Uterus (tissue), 4 donors: Measurements from ENCODE around the gene DGKD. TPM values are rescaled to one million over a fixed set of nuclear protein-coding genes. Genes with fewer than 3 reads are reported as not detected.

ENCODE experiments used
- DNase-seq, 2 donors: peaks; one replicate each; pipeline ENCODE4 v3.0.0-alpha.2; 2019 to 2020
- H3K27ac ChIP-seq, 2 donors: fragments of 200-600 bp; sonication (generic); 1 replicate in 1 of 2; 2 replicates in 1 of 2; pipeline ENCODE4 v1.5.1; 2016 to 2018
- H3K27me3 ChIP-seq, 2 donors: fragments of 200-600 bp; sonication (generic); one replicate each; pipeline ENCODE4 v1.5.1; 2018 to 2019; ENCODE audit warnings: control low read depth in 1 of 2
- H3K36me3 ChIP-seq, 2 donors: fragments of 200-600 bp; sonication (generic); one replicate each; pipeline ENCODE4 v1.5.1; 2019; ENCODE audit warnings: control low read depth in 1 of 2
- H3K4me1 ChIP-seq, 2 donors: fragments of 200-600 bp; sonication (generic); one replicate each; pipeline ENCODE4 v1.5.1; 2018 to 2019; ENCODE audit warnings: control low read depth in 1 of 2
- H3K4me3 ChIP-seq, 2 donors: fragments of 200-600 bp; sonication (generic); 1 replicate in 1 of 2; 2 replicates in 1 of 2; pipeline ENCODE4 v1.5.1; 2018 to 2019; ENCODE audit warnings: mild to moderate bottlenecking in 1 of 2
- H3K9me3 ChIP-seq, 2 donors: fragments of 200-600 bp; sonication (generic); one replicate each; pipeline ENCODE4 v1.5.1; 2019; ENCODE audit warnings: control low read depth in 1 of 2
- CTCF ChIP-seq, 4 experiments: fragments of 200-600 bp in 2 of 4; fragments of 450-650 bp in 2 of 4; sonication (generic) in 2 of 4; IDR thresholded peaks; one replicate each; pipeline ENCODE4 v1.5.1; 2016 to 2019; ENCODE audit warnings: antibody characterized with exemption in 4 of 4, mild to moderate bottlenecking in 2 of 4, moderate library complexity in 1 of 4
- POLR2A ChIP-seq, 2 donors: fragments of 450-650 bp; IDR thresholded peaks; one replicate each; pipeline ENCODE4 v1.6.1; 2016; ENCODE audit warnings: antibody characterized with exemption in 2 of 2, mild to moderate bottlenecking in 1 of 2, moderate library complexity in 1 of 2
- intact Hi-C: fragments of 100-400 bp; cut with DNase I; formaldehyde crosslinking; loops from one replicate; pipeline ENCODE4 v1.15.1; 2023; ENCODE audit warnings: low total_unique reads
- total RNA-seq, 4 donors: library from RNA; depleted of rRNA in 3 of 4; stranded (reverse); fragments of >200 nt in 3 of 4; gene quantifications; one replicate each; pipeline versions ENCODE4 v1.1.0 to v1.2.4, GENCODE V29; 2014 to 2023
- donor health status: DM: yes; HTN: yes; CAD: no.

Gene DGKD
- total RNA-seq, 4 donors from 2014 or later: 5.0 to 46.1 (median 28.0) TPM

GRCh38 chr2:233448220-233448559 is 93.9 kb downstream of the DGKD start:
- intact Hi-C loops: no loop called here
- Histone ChIP-seq H3K4me1 (no peaks in the 10 kb centered on the region), H3K27ac (no peak overlapping the region), H3K4me3 (no peak overlapping the region), H3K36me3 (no peaks in the 10 kb centered on the region), H3K27me3 (no peaks in the 10 kb centered on the region), H3K9me3 (no peaks in the 10 kb centered on the region)
- TF ChIP-seq POLR2A (IDR thresholded peaks at IDR 0.05): no peak
- TF ChIP-seq CTCF (IDR thresholded peaks at IDR 0.05): no peak
- peak in 1 of 2 donors; percentile 11 for DNase-seq

GRCh38 chr2:233448575-233448974 is 94.3 kb downstream of the DGKD start:
- Histone ChIP-seq H3K27ac (no peak overlapping the region), H3K9me3 (no peaks in the 10 kb centered on the region), H3K4me1 (no peaks in the 10 kb centered on the region), H3K36me3 (no peaks in the 10 kb centered on the region), H3K4me3 (no peak overlapping the region), H3K27me3 (no peaks in the 10 kb centered on the region)
- TF ChIP-seq CTCF (IDR thresholded peaks at IDR 0.05): no peak
- no peak for TF ChIP-seq POLR2A (IDR thresholded peaks at IDR 0.05)
- intact Hi-C loops: no loop called here
- peak in 1 of 2 donors; percentile 11 for DNase-seq

GRCh38 chr2:233449081-233449901 is 95.0 kb downstream of the DGKD start:
- peak in 1 of 2 donors; percentile 16 for DNase-seq
- intact Hi-C loops: no loop called here
- no peaks in the 10 kb centered on the region for H3K9me3 ChIP-seq
- peak in 3 of 4 experiments; percentile 26 to 50 (median 41) for TF ChIP-seq CTCF (IDR thresholded peaks at IDR 0.05)
- no peak for TF ChIP-seq POLR2A (IDR thresholded peaks at IDR 0.05)
- no peak overlapping the region for H3K4me3 ChIP-seq
- no peaks in the 10 kb centered on the region for H3K27me3 ChIP-seq
- H3K27ac ChIP-seq: no peak overlapping the region
- H3K36me3 ChIP-seq: no peaks in the 10 kb centered on the region
- no peaks in the 10 kb centered on the region for H3K4me1 ChIP-seq

- DNase-seq: no peak
- intact Hi-C loops: no loop called here
- Histone ChIP-seq H3K27ac (no peak overlapping the region), H3K4me3 (no peak overlapping the region), H3K9me3 (no peaks in the 10 kb centered on the region), H3K4me1 (no peaks in the 10 kb centered on the region), H3K27me3 (no peaks in the 10 kb centered on the region), H3K36me3 (no peaks in the 10 kb centered on the region)
- TF ChIP-seq CTCF (IDR thresholded peaks at IDR 0.05) (no peak), POLR2A (IDR thresholded peaks at IDR 0.05) (no peak)
Measured at GRCh38 chr2:233449921-233450863, 95.9 kb downstream of the DGKD start.
